GM13976 (cell line): Measurements from ENCODE around the gene CACNA1A.
"Not testable (repeated sequence)": the region's sequence is repeated elsewhere in the genome, so short reads cannot be mapped to it uniquely, and the experiment has no call there.

Source experiments
- DNase-seq: peaks from one replicate; pipeline ENCODE4 v3.0.0; 2012; ENCODE audit warnings: low spot score
- in situ Hi-C: fragments of 300-500 bp; cut with MboI; formaldehyde crosslinking; loops from one replicate; pipeline ENCODE4 v1.12.0; 2022; ENCODE audit warnings: low sequenced_read_pairs, mixed read lengths, inconsistent platforms; ENCODE audit not compliant: unreplicated experiment
- TF ChIP-seq, protein P1 (sequence below): IDR thresholded peaks from 2 replicates; pipeline ENCODE4 v1.5.1; 2012; ENCODE audit warnings: borderline replicate concordance, mild to moderate bottlenecking; ENCODE audit not compliant: insufficient read depth; ENCODE audit errors: extremely low read depth, missing control alignments, control extremely low read depth

The CACNA1A gene

GRCh38 chr19:13169769-13170168, 336.5 kb downstream of the CACNA1A start:
- TF ChIP-seq, protein P1, sequence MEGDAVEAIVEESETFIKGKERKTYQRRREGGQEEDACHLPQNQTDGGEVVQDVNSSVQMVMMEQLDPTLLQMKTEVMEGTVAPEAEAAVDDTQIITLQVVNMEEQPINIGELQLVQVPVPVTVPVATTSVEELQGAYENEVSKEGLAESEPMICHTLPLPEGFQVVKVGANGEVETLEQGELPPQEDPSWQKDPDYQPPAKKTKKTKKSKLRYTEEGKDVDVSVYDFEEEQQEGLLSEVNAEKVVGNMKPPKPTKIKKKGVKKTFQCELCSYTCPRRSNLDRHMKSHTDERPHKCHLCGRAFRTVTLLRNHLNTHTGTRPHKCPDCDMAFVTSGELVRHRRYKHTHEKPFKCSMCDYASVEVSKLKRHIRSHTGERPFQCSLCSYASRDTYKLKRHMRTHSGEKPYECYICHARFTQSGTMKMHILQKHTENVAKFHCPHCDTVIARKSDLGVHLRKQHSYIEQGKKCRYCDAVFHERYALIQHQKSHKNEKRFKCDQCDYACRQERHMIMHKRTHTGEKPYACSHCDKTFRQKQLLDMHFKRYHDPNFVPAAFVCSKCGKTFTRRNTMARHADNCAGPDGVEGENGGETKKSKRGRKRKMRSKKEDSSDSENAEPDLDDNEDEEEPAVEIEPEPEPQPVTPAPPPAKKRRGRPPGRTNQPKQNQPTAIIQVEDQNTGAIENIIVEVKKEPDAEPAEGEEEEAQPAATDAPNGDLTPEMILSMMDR = no peak
- in situ Hi-C loops = no loop called here
- DNase-seq = no peak

DNA sequence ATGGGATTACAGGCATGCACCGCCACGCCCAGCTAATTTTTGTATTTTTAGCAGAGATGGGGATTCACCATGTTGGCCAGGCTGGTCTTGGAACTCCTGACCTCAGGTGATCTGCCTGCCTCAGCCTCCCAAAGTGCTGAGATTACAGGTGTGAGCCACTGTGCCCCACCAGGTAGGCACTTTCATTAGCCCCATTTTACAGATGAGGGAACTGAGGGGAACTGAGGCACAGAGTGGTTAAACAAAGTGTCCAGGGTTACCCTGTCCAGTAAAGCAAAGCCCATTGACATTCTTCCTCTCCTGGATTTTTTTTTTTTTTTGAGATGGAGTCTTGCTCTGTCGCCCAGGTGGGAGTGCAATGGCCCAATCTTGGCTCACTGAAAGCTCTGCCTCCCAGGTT, 340.1 kb downstream of the CACNA1A start:
- in situ Hi-C loops = not testable (repeated sequence)

DNA sequence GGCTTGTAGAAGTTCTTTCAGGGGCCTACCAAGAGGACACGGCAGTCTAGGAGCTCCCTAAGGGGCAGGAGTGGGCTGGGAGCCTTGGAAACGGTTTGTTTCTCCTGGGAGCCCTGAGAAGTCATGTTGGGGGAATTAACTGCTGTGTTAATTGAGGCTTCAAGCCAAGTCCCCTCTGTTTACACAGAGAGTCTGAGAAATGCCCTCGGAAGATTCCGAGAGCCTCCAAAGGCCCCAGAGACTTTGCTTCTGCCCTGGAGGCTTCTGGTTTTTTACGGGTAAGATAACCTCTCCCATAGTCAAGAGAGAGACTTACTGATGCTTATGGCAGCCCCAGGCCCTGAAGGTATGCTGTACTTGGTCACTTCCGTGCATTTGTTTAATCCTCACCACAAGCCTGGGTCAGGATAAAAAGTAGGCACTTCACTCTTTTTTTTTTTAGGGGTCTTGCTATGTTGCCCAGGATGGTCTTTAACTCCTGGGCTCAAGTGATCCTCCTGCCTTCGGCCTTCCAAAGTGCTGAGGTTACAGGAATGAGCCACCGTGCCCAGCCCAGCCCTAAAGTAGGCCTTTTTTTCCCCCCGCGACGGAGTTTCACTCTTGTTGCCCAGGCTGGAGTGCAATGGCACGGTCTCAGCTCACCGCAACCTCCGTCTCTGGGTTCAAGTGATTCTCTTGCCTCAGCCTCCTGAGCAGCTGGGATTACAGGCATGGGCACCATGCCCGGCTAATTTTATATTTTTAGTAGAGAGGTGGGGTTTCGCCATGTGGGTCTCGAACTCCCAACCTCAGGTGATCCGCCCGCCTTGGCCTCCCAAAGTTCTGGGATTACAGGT, 340.9 kb downstream of the CACNA1A start:
- in situ Hi-C loops = no loop called here
- DNase-seq = no peak
- TF ChIP-seq, protein P1 = no peak

More for the DNA sequence above, 340.1 kb downstream of the CACNA1A start:
- not testable (repeated sequence) for DNase-seq

DNA sequence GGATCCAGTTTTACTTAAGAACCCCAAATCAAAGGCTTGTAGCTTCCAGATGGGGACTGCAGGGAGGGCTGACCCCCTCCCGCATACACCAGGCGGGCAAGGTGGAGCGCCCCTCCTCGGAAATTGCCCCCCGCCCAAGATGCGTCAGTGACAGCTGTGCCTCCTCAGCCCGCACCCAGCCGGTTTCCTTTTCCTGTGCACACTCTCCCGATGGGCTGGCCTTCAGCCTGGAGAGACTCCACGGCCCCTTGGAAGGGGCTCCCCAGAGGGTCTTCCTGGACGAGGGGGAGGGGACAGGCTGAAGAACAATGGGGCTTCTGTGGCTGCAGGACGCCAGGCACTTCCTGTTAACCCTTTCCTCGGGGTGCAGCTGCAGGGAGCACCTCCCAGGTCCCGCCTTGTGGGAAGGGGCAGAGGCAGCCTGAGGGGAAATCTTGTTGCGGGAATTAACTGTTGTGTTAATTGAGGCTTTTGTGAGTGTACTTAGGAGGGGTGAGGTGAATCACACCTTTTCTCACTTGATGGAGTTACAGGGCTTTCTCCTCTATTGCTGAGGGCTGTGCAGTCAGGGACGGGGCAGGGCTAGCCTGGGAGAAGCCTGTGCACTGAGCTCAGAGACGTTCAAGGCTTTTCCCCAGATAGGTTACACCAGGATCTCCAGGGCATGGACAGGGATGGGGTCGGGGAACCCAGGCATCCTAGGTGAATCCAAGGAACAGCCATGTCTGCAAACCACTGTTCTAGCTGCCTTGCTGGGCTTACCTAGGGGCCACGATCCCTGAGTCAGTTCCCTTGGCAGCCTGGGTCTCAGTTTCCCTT, 341.7 kb downstream of the CACNA1A start:
- DNase-seq = no peak
- in situ Hi-C loops = no loop called here

GRCh38 chr19:13163609-13164342, 342.5 kb downstream of the CACNA1A start:
- in situ Hi-C loops = no loop called here
- TF ChIP-seq, protein P1 = no peak
- peak; percentile 51 for DNase-seq

More for the DNA sequence above, 341.7 kb downstream of the CACNA1A start:
- TF ChIP-seq, protein P1 = no peak

GRCh38 chr19:13162724-13163608, 343.3 kb downstream of the CACNA1A start:
- TF ChIP-seq, protein P1 = no peak
- in situ Hi-C loops = no loop called here
- peak; percentile 84 for DNase-seq
